ENCODE data around the gene TACC2. TPM values are rescaled to one million over a fixed set of nuclear protein-coding genes. Genes with fewer than 3 reads are reported as not detected.

The TACC2 gene
- total RNA-seq, 2 experiments from 2014 or later, result not detected

DNA sequence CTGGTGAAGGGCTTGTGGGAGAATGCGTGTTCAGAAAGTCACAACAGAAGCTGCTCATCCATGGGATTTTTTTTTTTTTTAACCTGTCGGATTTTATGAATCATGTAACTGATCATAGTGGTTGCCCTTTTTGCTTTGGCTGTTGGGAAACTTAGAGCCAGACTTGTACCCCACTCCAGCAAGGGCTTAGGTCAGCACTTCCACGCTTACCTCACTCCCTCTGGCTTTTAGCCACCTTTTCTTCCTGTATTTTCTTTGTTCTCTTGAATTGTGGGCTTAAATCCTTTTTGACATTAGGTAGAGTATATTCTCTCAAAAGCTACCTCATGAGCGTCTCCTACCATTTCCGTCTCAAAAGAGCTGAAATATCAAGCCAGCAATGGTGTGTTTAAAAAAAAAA lies 168.5 kb downstream of the TACC2 start:
- no peak overlapping the region for H3K27ac Mint-ChIP-seq
- H3K4me3 Mint-ChIP-seq, result no peak overlapping the region
- ATAC-seq (ENCODE audit: low read depth), result no peak
- no peaks in the 10 kb centered on the region for H3K36me3 Mint-ChIP-seq
- H3K4me1 Mint-ChIP-seq, result no peaks in the 10 kb centered on the region
- POLR2A ChIA-PET, result no interaction called here
- peaks cover 27% of the 10 kb centered on the region for H3K27me3 Mint-ChIP-seq
- H3K9me3 Mint-ChIP-seq, result no peaks in the 10 kb centered on the region
- no peak for DNase-seq

DNA sequence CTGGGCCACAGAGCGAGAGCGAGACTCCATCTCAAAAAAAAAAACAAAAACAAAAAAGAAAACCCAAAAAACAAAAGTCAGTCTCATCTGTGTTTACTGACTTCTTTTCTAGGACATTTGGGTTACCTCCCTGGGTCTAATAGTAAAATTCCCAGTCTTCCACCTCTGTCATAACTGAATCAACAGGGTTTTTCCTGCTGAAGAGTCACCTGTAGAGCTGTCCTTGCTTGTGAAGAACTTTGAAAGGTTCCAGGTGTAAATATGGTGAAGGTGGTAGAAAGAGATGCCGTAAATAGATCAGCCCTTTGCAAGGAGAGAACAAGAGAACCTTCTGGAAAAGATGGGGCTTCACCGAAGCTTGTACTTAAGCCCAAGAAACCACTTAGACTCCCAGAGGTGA lies 169.4 kb downstream of the TACC2 start:
- DNase-seq (no peak), ATAC-seq (ENCODE audit: low read depth) (no peak)
- Mint-ChIP-seq H3K4me3 (no peak overlapping the region), H3K36me3 (no peaks in the 10 kb centered on the region), H3K9me3 (no peaks in the 10 kb centered on the region), H3K27ac (no peak overlapping the region), H3K27me3 (peaks cover 33% of the 10 kb centered on the region), H3K4me1 (no peaks in the 10 kb centered on the region)
- POLR2A ChIA-PET, result no interaction called here

DNA sequence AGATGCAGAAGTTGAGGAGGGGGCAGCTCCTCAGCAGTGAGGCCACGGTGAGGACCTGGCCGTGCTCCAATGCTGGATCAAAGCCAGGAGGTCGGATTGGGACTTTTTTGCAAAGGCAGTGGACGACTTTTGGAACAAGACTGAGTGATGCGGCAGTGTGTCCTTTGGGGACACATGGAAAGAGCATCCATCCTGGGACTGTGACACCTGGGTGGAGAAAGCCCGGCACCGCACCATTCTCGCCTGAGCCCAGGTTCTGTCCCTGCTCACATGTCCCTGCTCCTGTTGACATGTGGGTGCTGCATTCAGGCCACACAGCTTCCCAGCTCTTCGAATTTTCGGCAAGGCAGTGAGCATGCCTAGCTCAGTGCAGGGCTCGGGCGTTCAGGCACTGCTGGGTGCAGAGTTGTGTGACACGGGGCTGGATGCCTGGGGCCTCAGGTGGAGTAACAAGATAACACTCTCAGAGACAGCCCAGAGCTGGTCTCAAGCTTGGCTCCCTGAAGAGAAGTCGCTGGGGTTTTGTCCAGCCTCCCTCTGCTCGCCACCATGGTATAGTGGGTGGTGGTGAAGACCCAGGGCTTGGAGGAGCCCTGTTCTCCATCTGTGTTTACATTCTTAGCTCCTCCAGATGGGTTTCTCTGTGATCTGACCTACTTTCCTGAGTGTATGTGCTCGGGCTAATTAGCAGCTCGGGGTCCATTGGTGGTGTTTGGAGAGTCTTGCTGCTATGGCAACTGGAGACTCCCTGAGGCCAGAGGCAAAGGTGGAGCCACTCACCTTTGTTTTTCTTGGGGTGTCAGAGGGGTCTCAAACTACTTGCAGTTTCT lies 170.4 kb downstream of the TACC2 start:
- no peak for DNase-seq
- H3K4me3 Mint-ChIP-seq, result no peak overlapping the region
- H3K27ac Mint-ChIP-seq, result no peak overlapping the region
- no peaks in the 10 kb centered on the region for H3K4me1 Mint-ChIP-seq
- no peak for ATAC-seq (ENCODE audit: low read depth)
- POLR2A ChIA-PET, result no interaction called here
- peaks cover 38% of the 10 kb centered on the region for H3K27me3 Mint-ChIP-seq
- no peaks in the 10 kb centered on the region for H3K36me3 Mint-ChIP-seq
- no peaks in the 10 kb centered on the region for H3K9me3 Mint-ChIP-seq

DNA sequence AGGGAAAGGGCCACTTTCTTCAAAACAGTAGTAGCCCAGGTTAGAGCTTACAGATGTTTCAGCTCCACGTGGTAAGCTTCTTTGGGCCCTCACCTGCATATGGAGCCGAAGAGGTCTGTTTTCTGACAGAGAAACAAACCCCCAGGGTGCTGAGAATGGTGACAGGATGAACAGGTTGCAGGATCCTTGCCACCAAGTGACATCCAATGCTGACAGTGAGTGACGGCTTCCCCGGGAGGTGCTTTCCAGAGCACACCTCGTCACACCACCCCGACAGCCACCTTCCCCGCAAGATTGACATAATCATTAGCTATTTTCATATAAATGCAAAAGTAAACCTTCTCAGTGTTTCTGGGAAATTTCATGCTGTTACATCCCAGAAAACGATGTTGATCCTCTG lies 172.8 kb downstream of the TACC2 start:
- Mint-ChIP-seq H3K4me3 (no peak overlapping the region), H3K27me3 (peaks cover 60% of the 10 kb centered on the region), H3K9me3 (no peaks in the 10 kb centered on the region), H3K4me1 (no peaks in the 10 kb centered on the region), H3K36me3 (no peaks in the 10 kb centered on the region), H3K27ac (no peak overlapping the region)
- DNase-seq (no peak), ATAC-seq (ENCODE audit: low read depth) (no peak)
- POLR2A ChIA-PET, result no interaction called here

DNA sequence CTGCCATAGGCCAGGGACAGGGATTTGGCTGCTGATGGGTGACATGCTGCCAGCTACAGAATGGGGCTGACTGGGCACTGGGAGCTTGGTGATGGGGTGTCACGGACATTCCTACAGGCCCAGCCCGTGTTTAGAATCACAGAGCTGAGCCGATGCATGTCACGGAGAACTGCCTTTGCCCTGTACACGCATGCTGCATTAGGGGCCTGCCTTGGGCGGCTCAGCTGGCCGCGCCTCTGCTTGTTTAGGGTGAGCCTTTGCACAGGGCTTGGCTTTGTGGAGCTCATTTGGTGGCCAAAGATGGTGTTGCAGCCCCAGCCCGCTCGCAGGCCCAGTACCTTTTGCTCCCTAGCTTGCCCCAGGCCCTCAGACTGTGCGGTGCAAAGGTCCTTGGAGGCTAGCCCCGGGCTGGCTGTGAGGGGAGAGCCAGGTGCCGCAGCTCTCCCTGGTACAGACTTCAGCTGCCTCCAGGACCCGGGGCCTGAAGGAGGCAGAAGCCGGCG lies 173.8 kb downstream of the TACC2 start:
- H3K36me3 Mint-ChIP-seq, result no peaks in the 10 kb centered on the region
- DNase-seq (no peak), ATAC-seq (ENCODE audit: low read depth) (no peak)
- peaks cover 60% of the 10 kb centered on the region for H3K27me3 Mint-ChIP-seq
- no peak overlapping the region for H3K4me3 Mint-ChIP-seq
- H3K4me1 Mint-ChIP-seq, result no peaks in the 10 kb centered on the region
- POLR2A ChIA-PET, result no interaction called here
- no peaks in the 10 kb centered on the region for H3K9me3 Mint-ChIP-seq
- no peak overlapping the region for H3K27ac Mint-ChIP-seq

DNA sequence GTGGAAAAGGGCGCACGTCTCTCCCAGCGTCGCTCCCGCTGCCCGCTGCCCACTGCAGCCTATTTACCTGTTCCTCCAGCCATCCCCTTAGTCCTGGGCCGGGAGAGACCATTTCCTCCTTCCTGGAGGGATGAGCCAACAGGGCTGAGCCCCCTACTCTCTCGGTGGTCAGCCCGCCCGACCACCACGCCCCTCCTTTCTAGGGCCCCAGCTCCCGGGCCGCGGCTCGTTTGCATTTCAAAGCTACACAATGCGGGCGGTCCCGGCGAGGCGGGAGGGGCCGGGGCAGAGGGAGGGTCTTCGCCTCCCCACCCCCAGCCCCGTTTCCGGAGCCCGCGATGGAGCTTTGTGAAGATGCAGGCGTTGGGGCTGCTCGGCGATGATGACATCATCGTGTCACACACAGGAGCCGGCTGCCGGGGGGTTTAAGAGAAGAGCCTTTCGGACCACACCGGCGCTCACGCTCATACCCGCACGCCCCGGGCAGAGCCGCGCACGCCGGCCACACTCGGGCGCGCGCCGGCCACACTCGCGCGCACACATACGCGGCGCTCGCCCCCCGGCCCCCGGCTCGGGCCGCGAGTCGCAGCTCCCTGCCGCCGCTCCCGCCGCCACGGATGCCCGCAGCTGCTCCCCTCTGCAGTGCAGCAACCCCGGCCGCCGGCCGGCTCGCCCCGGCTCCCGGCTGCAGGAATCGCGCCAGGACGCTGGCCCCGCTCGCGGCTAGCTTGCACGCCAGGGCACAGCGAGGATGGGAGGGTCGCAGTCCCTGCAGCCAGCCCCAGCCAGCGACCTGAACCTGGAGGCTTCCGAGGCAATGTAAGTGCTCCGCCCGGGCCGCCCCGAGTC lies 174.4 kb downstream of the TACC2 start:
- POLR2A ChIA-PET, result no interaction called here
- DNase-seq, result peak; percentile 34
- Mint-ChIP-seq H3K4me3 (no peak overlapping the region), H3K36me3 (no peaks in the 10 kb centered on the region), H3K27me3 (peaks cover 60% of the 10 kb centered on the region), H3K27ac (no peak overlapping the region), H3K4me1 (no peaks in the 10 kb centered on the region), H3K9me3 (no peaks in the 10 kb centered on the region)
- ATAC-seq (ENCODE audit: low read depth), result no peak

DNA sequence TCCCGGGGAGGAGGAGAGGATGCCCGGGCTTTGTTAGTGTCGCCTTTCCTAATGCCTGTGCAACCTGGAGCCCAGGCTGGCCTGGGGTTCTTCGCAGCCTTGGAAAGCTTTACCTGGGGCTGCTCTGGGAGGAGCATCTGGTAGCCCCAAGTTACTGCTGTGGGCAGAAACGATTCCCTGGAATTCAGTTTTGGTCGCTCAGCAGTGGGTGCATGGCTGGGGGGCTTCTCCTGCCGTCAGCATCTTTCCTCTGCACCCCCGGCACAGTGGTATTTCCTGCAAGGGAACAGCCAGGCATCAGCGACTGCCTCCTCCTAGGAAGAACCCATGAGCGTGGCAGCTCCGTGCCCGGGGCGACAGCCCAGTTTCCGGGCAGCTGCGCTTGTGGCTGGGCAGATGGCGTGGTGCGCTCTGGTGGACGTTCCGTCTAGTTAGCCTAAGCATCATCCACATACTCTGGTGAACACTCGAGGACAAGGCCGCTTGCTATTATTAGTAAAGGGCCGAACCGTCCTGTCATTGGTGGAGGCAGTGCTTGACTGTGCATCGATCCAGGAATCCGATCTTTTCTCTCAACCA lies 175.1 kb downstream of the TACC2 start:
- POLR2A ChIA-PET, result no interaction called here
- H3K27me3 Mint-ChIP-seq, result peaks cover 60% of the 10 kb centered on the region
- H3K4me1 Mint-ChIP-seq, result no peaks in the 10 kb centered on the region
- H3K36me3 Mint-ChIP-seq, result no peaks in the 10 kb centered on the region
- DNase-seq, result no peak
- no peak for ATAC-seq (ENCODE audit: low read depth)
- peak overlapping the region; percentile 10 for H3K4me3 Mint-ChIP-seq
- no peak overlapping the region for H3K27ac Mint-ChIP-seq
- H3K9me3 Mint-ChIP-seq, result no peaks in the 10 kb centered on the region

DNA sequence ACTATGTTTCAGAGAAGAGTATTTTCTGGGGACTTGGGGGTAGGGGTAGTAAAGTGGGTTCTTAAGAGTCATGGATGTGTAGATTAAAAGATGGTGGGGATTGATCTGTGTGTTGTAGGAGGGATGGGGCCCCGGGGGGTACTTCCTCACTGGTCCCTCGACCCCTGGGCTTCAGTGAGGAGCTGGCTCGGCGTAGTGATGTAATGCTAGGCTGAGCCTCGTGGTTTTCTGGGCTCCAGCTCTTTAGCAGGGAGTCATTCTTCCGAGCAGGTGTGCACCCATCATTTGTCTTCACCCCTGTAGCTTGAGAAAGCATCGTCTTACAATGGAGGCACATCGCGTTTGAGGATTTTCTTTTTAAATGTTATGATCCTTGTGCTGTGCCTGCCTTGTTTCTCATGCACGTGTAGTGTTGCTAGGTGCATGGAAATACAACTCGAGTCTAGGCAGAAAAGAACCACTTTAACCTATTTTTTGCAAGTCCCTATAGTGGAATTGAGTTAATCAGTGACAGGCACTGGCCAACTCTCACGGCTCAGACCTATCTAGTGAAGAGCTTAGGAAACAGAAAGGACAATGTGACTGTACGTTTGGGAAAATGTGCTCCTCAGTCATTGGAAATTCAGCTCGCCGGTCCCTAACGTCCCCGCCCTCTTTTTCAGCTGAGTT lies 176.0 kb downstream of the TACC2 start:
- H3K9me3 Mint-ChIP-seq, result no peaks in the 10 kb centered on the region
- H3K27ac Mint-ChIP-seq, result no peak overlapping the region
- no peaks in the 10 kb centered on the region for H3K36me3 Mint-ChIP-seq
- POLR2A ChIA-PET, result no interaction called here
- H3K4me3 Mint-ChIP-seq, result no peak overlapping the region
- ATAC-seq (ENCODE audit: low read depth) (no peak), DNase-seq (no peak)
- peaks cover 60% of the 10 kb centered on the region for H3K27me3 Mint-ChIP-seq
- no peaks in the 10 kb centered on the region for H3K4me1 Mint-ChIP-seq

DNA sequence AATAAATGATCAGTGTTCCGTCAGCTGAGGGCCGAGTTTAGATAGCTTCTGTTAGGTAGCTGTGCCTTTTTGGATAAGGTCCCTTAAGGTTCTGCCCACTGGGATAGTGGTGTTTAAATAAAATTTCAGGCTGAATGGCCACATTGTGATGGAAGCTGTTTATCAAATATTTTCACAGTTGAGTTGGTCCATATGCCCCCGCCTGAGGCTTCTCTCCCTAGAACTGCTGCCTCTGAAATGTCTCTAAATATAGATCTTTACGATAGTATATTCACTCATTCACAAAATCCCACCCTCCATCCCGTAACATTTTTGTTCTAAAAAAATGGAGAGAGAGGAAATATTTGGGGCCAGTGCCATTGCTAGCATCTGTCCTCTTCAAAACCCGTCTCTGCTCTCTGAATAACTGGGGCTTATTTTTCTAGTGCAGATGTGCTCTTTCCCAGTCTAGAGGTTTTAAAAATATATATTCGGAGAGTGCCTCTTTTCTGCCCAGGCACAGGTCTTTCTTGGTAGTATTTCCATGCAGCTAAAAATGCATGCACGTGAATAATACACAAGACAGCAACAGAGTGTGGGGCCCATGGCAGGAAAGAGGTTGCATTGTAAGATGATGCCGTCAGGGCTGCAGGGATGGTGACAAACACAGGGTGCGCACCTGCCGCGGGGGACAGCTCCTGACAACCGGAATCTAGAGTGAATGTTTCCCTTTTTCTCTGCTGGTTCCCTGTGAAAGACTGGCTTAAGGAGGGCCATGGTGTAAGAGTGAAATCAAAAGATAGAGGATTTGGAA lies 176.7 kb downstream of the TACC2 start:
- Mint-ChIP-seq H3K4me3 (no peak overlapping the region), H3K36me3 (no peaks in the 10 kb centered on the region), H3K9me3 (no peaks in the 10 kb centered on the region), H3K4me1 (no peaks in the 10 kb centered on the region), H3K27me3 (peaks cover 56% of the 10 kb centered on the region), H3K27ac (no peak overlapping the region)
- ATAC-seq (ENCODE audit: low read depth) (no peak), DNase-seq (no peak)
- POLR2A ChIA-PET, result no interaction called here

DNA sequence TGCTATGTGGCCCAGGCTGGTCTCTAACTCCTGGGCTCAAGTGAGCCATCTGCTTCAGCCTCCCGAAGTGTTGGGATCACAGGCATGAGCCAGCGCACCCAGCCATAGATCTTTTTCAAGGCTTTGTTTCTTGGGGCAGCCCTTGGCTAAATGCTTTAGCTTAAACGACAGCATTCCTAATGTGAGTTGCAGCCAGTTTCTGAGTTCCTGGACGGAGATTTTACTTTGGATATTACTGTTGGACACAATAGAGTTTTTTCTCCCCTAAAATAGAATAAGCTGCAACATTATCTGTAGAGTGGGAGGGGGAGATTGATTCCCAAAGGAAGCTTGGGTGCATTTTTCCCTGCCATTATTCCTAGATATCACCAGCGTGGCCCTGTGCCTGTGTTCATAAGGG lies 179.1 kb downstream of the TACC2 start:
- H3K4me1 Mint-ChIP-seq, result no peaks in the 10 kb centered on the region
- no peak overlapping the region for H3K4me3 Mint-ChIP-seq
- H3K9me3 Mint-ChIP-seq, result no peaks in the 10 kb centered on the region
- H3K27me3 Mint-ChIP-seq, result peaks cover 36% of the 10 kb centered on the region
- H3K36me3 Mint-ChIP-seq, result no peaks in the 10 kb centered on the region
- ATAC-seq (ENCODE audit: low read depth), result no peak
- no peak for DNase-seq
- POLR2A ChIA-PET, result no interaction called here
- H3K27ac Mint-ChIP-seq, result no peak overlapping the region

DNA sequence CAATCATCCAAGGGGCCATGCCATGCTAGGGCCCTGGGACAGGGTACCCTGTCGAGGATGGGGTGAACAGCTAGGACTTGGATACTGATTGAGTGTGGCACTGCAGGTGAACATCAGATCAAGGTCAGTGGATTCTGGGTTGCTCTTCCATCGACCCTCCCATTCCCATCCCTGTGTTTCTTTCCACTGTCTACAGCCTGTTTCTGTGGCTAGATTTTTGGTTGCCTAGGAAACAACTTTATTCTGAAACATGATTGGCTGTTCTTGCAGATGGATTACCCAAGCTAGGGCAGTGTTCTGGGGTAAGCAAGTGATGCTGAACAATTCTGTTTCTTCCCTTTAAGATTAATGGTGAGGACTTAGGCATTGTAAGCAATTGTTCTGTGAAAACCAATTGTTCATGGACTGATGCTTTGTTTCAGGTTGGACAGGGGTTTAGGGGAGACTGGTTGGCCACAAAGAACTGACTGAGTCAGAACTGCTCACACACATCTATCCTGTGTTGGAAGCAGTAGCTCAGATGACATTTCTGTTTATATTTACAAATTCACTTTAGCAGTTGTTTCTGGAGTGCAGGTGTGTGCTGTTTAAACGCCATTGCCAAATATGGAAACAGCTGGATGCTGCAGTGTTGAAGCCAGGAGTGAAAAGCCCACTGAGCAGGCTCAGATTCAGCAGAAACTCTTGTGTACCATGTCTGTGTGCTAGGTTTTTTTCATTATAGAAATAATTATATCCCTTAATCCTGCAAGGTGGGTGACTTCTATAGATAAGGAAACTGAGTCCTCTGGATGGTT lies 179.8 kb downstream of the TACC2 start:
- H3K27ac Mint-ChIP-seq, result no peak overlapping the region
- no peaks in the 10 kb centered on the region for H3K36me3 Mint-ChIP-seq
- DNase-seq (no peak), ATAC-seq (ENCODE audit: low read depth) (no peak)
- no peak overlapping the region for H3K4me3 Mint-ChIP-seq
- H3K27me3 Mint-ChIP-seq, result peaks cover 35% of the 10 kb centered on the region
- no peaks in the 10 kb centered on the region for H3K4me1 Mint-ChIP-seq
- POLR2A ChIA-PET, result no interaction called here
- H3K9me3 Mint-ChIP-seq, result no peaks in the 10 kb centered on the region

DNA sequence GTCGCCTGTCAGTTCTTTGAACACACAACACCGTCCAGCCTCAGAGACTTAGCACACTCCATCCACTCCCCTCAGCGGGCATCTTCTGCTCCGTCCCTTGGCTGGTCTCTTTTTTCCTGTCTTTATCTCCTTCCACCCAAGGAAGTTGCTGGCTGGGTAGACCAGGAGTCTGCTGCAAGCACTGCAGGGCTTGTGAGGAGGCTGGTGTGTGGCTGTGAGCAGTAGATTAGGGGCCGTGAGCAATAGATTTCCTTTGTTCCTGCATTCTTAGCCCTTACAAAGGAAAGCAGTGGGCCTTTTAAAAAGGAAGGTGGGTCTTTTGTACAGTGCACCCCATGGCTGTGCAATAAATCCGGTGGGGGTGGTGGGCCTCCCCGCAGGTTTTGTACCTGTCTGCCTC lies 181.8 kb downstream of the TACC2 start:
- POLR2A ChIA-PET, result no interaction called here
- no peak overlapping the region for H3K27ac Mint-ChIP-seq
- ATAC-seq (ENCODE audit: low read depth) (no peak), DNase-seq (no peak)
- H3K9me3 Mint-ChIP-seq, result no peaks in the 10 kb centered on the region
- no peaks in the 10 kb centered on the region for H3K4me1 Mint-ChIP-seq
- peaks cover 15% of the 10 kb centered on the region for H3K27me3 Mint-ChIP-seq
- H3K36me3 Mint-ChIP-seq, result no peaks in the 10 kb centered on the region
- H3K4me3 Mint-ChIP-seq, result no peak overlapping the region

All from activated naive CD8-positive, alpha-beta T cell treated with anti-CD3 and anti-CD28 coated beads, Interleukin-2, amount 10 ng/mL, durations not matched to agents 7 days and 5 days (primary cell).